GM15510 (cell line): ENCODE data around the gene CCDC87.

Experiments
- POLR2A ChIP-seq: IDR thresholded peaks from 3 replicates; pipeline ENCODE4 v1.6.1; 2011; ENCODE audit warnings: borderline replicate concordance; ENCODE audit not compliant: insufficient read length; ENCODE audit errors: extremely low read depth

CCDC87 gene

GRCh38 chr11:66564538-66564937 is 28.3 kb downstream of the CCDC87 start:
- no peak for TF ChIP-seq POLR2A

GRCh38 chr11:66563832-66564231 is 29.0 kb downstream of the CCDC87 start:
- no peak for TF ChIP-seq POLR2A

GRCh38 chr11:66562907-66563583 is 29.8 kb downstream of the CCDC87 start:
- TF ChIP-seq POLR2A = no peak

- TF ChIP-seq POLR2A = no peak
Measured at GRCh38 chr11:66562275-66562674, 30.6 kb downstream of the CCDC87 start.

- TF ChIP-seq POLR2A = no peak
Measured at GRCh38 chr11:66561975-66562248, 31.0 kb downstream of the CCDC87 start.

GRCh38 chr11:66561178-66561974 is 31.5 kb downstream of the CCDC87 start:
- TF ChIP-seq POLR2A = no peak

- no peak for TF ChIP-seq POLR2A
Measured at GRCh38 chr11:66559866-66560676, 32.8 kb downstream of the CCDC87 start.

GRCh38 chr11:66559142-66559865 is 33.6 kb downstream of the CCDC87 start:
- no peak for TF ChIP-seq POLR2A

- TF ChIP-seq POLR2A = no peak
Measured at GRCh38 chr11:66557733-66558326, 35.0 kb downstream of the CCDC87 start.

- TF ChIP-seq POLR2A = no peak
Measured at GRCh38 chr11:66556086-66556485, 36.8 kb downstream of the CCDC87 start.

- TF ChIP-seq POLR2A = no peak
Measured at GRCh38 chr11:66555416-66555815, 37.4 kb downstream of the CCDC87 start.

GRCh38 chr11:66554602-66555001 is 38.3 kb downstream of the CCDC87 start:
- TF ChIP-seq POLR2A = no peak

- TF ChIP-seq POLR2A = no peak
Measured at GRCh38 chr11:66550887-66551286, 42.0 kb downstream of the CCDC87 start.

- TF ChIP-seq POLR2A = no peak
Measured at GRCh38 chr11:66549696-66550095, 43.2 kb downstream of the CCDC87 start.
